Spinal cord (tissue), 10 donors: ENCODE data around the gene CIAO3. TPM values are rescaled to one million over a fixed set of nuclear protein-coding genes. Genes with fewer than 3 reads are reported as not detected.
A peak's percentile ranks its signal among the peaks of the same experiment; 100 is the strongest.
"Not testable (repeated sequence)": the region's sequence is repeated elsewhere in the genome, so short reads cannot be mapped to it uniquely, and the experiment has no call there.

Experiments used
- DNase-seq, 6 donors: peaks; one replicate each; pipeline versions ENCODE4 v3.0.0 to v3.0.0-alpha.2; 2013 to 2015; ENCODE audit warnings: low spot score in 6 of 6, low read depth in 4 of 6
- H3K27ac ChIP-seq: one replicate; pipeline ENCODE4 v1.5.1; 2013; ENCODE audit warnings: low read depth, low read length, control low read depth
- H3K27me3 ChIP-seq: one replicate; pipeline ENCODE4 v1.6.1; 2013; ENCODE audit warnings: low read length; ENCODE audit not compliant: control insufficient read depth, insufficient read depth
- H3K36me3 ChIP-seq: one replicate; pipeline ENCODE4 v1.6.1; 2013; ENCODE audit warnings: low read length; ENCODE audit not compliant: control insufficient read depth, insufficient read depth
- H3K4me1 ChIP-seq: one replicate; pipeline ENCODE4 v1.6.1; 2013; ENCODE audit warnings: low read length; ENCODE audit not compliant: control insufficient read depth, insufficient read depth
- H3K4me3 ChIP-seq: one replicate; pipeline ENCODE4 v1.5.1; 2013; ENCODE audit warnings: low read depth, low read length, control low read depth
- H3K9me3 ChIP-seq: one replicate; pipeline ENCODE4 v1.6.1; 2013; ENCODE audit warnings: low read length; ENCODE audit not compliant: control insufficient read depth, insufficient read depth
- WGBS: methylation state at CpG from one replicate; pipeline ENCODE4 v1.1.5; 2013; ENCODE audit warnings: missing lambda C conversion rate; ENCODE audit not compliant: insufficient coverage; 5-methylcytosine and 5-hydroxymethylcytosine counted together
- polyA plus RNA-seq, 2 donors: library from polyadenylated mRNA; unstranded; fragments of 120-200 nt; gene quantifications; one replicate each; pipeline ENCODE4 v1.2.1, GENCODE V29; 2013; ENCODE audit not compliant: insufficient read length in 2 of 2
- total RNA-seq, 2 donors: library from RNA; depleted of rRNA in 1 of 2; stranded (reverse); fragments of 120-200 nt in 1 of 2; fragments of >200 nt in 1 of 2; gene quantifications; one replicate each; pipeline versions ENCODE4 v1.2.3 to v1.2.4, GENCODE V29; 2013 to 2014
- donor health status: healthy.

Gene CIAO3
- total and polyA plus RNA-seq, 4 donors, result 29.9 to 47.9 (median 38.3) TPM

- peaks cover 78% of the 10 kb centered on the region for H3K4me1 ChIP-seq
- peak overlapping the region; percentile 34 for H3K4me3 ChIP-seq
- no peak for DNase-seq
- peak overlapping the region; percentile 59 for H3K27ac ChIP-seq
- peaks cover 32% of the 10 kb centered on the region for H3K36me3 ChIP-seq
- H3K9me3 ChIP-seq, result no peaks in the 10 kb centered on the region
- WGBS, result 64% methylated on average over 11 of the region's 11 CpGs
- peaks cover 11% of the 10 kb centered on the region for H3K27me3 ChIP-seq
These were observed 26.7 kb downstream of the CIAO3 start for GRCh38 chr16:714079-714478.

GRCh38 chr16:712740-713250, 28.0 kb downstream of the CIAO3 start:
- not testable (repeated sequence) for DNase-seq, H3K4me3 ChIP-seq, H3K27ac ChIP-seq, H3K9me3 ChIP-seq
- Histone ChIP-seq H3K4me1 (peaks cover 78% of the 10 kb centered on the region), H3K27me3 (peaks cover 15% of the 10 kb centered on the region), H3K36me3 (peaks cover 19% of the 10 kb centered on the region)
- WGBS, result 48% methylated on average over 7 of the region's 13 CpGs

GRCh38 chr16:711548-712320, 29.1 kb downstream of the CIAO3 start:
- no peak overlapping the region for H3K27ac ChIP-seq
- peak in 2 of 6 donors; percentile 82 for DNase-seq
- H3K9me3 ChIP-seq, result no peaks in the 10 kb centered on the region
- H3K36me3 ChIP-seq, result peaks cover 8% of the 10 kb centered on the region
- 8% methylated on average over 12 of the region's 25 CpGs for WGBS
- H3K4me1 ChIP-seq, result peaks cover 76% of the 10 kb centered on the region
- H3K4me3 ChIP-seq, result no peak overlapping the region
- H3K27me3 ChIP-seq, result peaks cover 18% of the 10 kb centered on the region

GRCh38 chr16:711084-711483, 29.7 kb downstream of the CIAO3 start:
- peaks cover 18% of the 10 kb centered on the region for H3K27me3 ChIP-seq
- H3K4me1 ChIP-seq, result peaks cover 76% of the 10 kb centered on the region
- WGBS, result 61% methylated on average over 12 of the region's 12 CpGs
- peak overlapping the region; percentile 90 for H3K27ac ChIP-seq
- H3K4me3 ChIP-seq, result no peak overlapping the region
- DNase-seq, result no peak
- H3K9me3 ChIP-seq, result no peaks in the 10 kb centered on the region
- peaks cover 6% of the 10 kb centered on the region for H3K36me3 ChIP-seq

GRCh38 chr16:710500-711075, 30.2 kb downstream of the CIAO3 start:
- Histone ChIP-seq H3K27ac (peak overlapping the region; percentile 90), H3K4me3 (no peak overlapping the region), H3K36me3 (peaks cover 6% of the 10 kb centered on the region), H3K4me1 (peaks cover 74% of the 10 kb centered on the region), H3K9me3 (no peaks in the 10 kb centered on the region), H3K27me3 (peaks cover 14% of the 10 kb centered on the region)
- WGBS, result 52% methylated on average over 20 of the region's 21 CpGs
- no peak for DNase-seq

- Histone ChIP-seq H3K4me3 (no peak overlapping the region), H3K27me3 (peaks cover 16% of the 10 kb centered on the region), H3K27ac (peak overlapping the region; percentile 90), H3K36me3 (peaks cover 6% of the 10 kb centered on the region), H3K4me1 (peaks cover 76% of the 10 kb centered on the region), H3K9me3 (no peaks in the 10 kb centered on the region)
- 8% methylated on average over 29 of the region's 30 CpGs for WGBS
- DNase-seq, result peak; percentile 68 to 98 (median 91)
These were observed 31.0 kb downstream of the CIAO3 start for GRCh38 chr16:709566-710499.

GRCh38 chr16:708959-709358, 31.8 kb downstream of the CIAO3 start:
- Histone ChIP-seq H3K27ac (peak overlapping the region; percentile 35), H3K27me3 (peaks cover 24% of the 10 kb centered on the region), H3K9me3 (no peaks in the 10 kb centered on the region), H3K36me3 (peaks cover 8% of the 10 kb centered on the region), H3K4me3 (no peak overlapping the region), H3K4me1 (peaks cover 76% of the 10 kb centered on the region)
- DNase-seq, result no peak
- 72% methylated on average over 2 of the region's 4 CpGs for WGBS

GRCh38 chr16:708019-708418, 32.8 kb downstream of the CIAO3 start:
- Histone ChIP-seq H3K36me3 (peaks cover 17% of the 10 kb centered on the region), H3K4me3 (no peak overlapping the region), H3K9me3 (no peaks in the 10 kb centered on the region), H3K4me1 (peaks cover 81% of the 10 kb centered on the region), H3K27me3 (peaks cover 24% of the 10 kb centered on the region), H3K27ac (no peak overlapping the region)
- 76% methylated on average over 3 of the region's 3 CpGs for WGBS
- DNase-seq, result no peak

- H3K4me1 ChIP-seq, result peaks cover 89% of the 10 kb centered on the region
- 48% methylated on average over 12 of the region's 14 CpGs for WGBS
- no peaks in the 10 kb centered on the region for H3K9me3 ChIP-seq
- H3K36me3 ChIP-seq, result peaks cover 26% of the 10 kb centered on the region
- H3K4me3 ChIP-seq, result no peak overlapping the region
- H3K27ac ChIP-seq, result no peak overlapping the region
- peaks cover 28% of the 10 kb centered on the region for H3K27me3 ChIP-seq
- no peak for DNase-seq
These were observed 33.7 kb downstream of the CIAO3 start for GRCh38 chr16:707062-707538.
